SK-N-SH (cell line): Measurements from ENCODE around the gene WDR74. TPM values are rescaled to one million over a fixed set of nuclear protein-coding genes. Genes with fewer than 3 reads are reported as not detected.

ENCODE experiments used
- CTCF ChIA-PET: fragments of 300-600, 350-600 bp; formaldehyde crosslinking; extraction: SDS; loops from one replicate; lab custom pipeline; 2021; lab: Yijun Ruan, JAX
- POLR2A ChIA-PET: fragments of 350-600 bp; sonication (Branson Sonifier 250); formaldehyde crosslinking; extraction: SDS; loops from one replicate; lab custom pipeline; 2020; ENCODE audit warnings: antibody characterized with exemption, inconsistent platforms; lab: Yijun Ruan, JAX
- DNase-seq: peaks from one replicate; pipeline ENCODE4 v3.0.0; 2012
- H2AFZ ChIP-seq: fragments of 200-600 bp; sonication (generic); 2 replicates; pipeline ENCODE4 v1.8.1; 2016; ENCODE audit warnings: antibody characterized with exemption, mild to moderate bottlenecking, low read depth
- H3F3A ChIP-seq: fragments of 200-600 bp; sonication (generic); replicated peaks from 2 replicates; pipeline ENCODE3; 2016; ENCODE audit warnings: antibody characterized with exemption, mild to moderate bottlenecking; ENCODE audit not compliant: insufficient read depth
- H3K27ac ChIP-seq, 2 experiments: fragments of 200-500 bp in 1 of 2; fragments of 200-600 bp in 1 of 2; sonication (Bioruptor generic) in 1 of 2; sonication (generic), shearing (Covaris generic) in 1 of 2; 2 replicates each; pipeline versions ENCODE4 v1.5.1 to v1.6.1; 2014 to 2016; ENCODE audit warnings: low read depth in 2 of 2, inconsistent platforms in 1 of 2, low read length in 1 of 2, mild to moderate bottlenecking in 1 of 2, mixed read lengths in 1 of 2
- H3K27me3 ChIP-seq: fragments of 200-600 bp; sonication (generic), shearing (Covaris generic); 2 replicates; pipeline ENCODE4 v1.6.1; 2016; ENCODE audit warnings: mixed run types; ENCODE audit not compliant: insufficient read depth
- H3K36me3 ChIP-seq, 2 experiments: fragments of 200-500 bp in 1 of 2; fragments of 200-600 bp in 1 of 2; sonication (Bioruptor generic) in 1 of 2; sonication (generic) in 1 of 2; replicated peaks in 1 of 2; 2 replicates each; pipeline versions ENCODE3 to v1.5.1; 2014 to 2016; ENCODE audit warnings: low read length in 1 of 2, mild to moderate bottlenecking in 1 of 2; ENCODE audit not compliant: insufficient read depth in 2 of 2, control insufficient read depth in 1 of 2
- H3K4me1 ChIP-seq, 2 experiments: fragments of 200-500 bp in 1 of 2; fragments of 200-600 bp in 1 of 2; sonication (Bioruptor generic) in 1 of 2; sonication (generic), shearing (Covaris generic) in 1 of 2; 2 replicates each; pipeline versions ENCODE4 v1.5.1 to v1.6.1; 2014 to 2016; ENCODE audit warnings: low read depth in 1 of 2, low read length in 1 of 2, mixed run types in 1 of 2; ENCODE audit not compliant: insufficient read depth in 2 of 2, control insufficient read depth in 1 of 2
- H3K4me2 ChIP-seq: fragments of 200-600 bp; sonication (generic), shearing (Covaris generic); 2 replicates; pipeline ENCODE4 v1.6.1; 2017; ENCODE audit warnings: mixed run types
- H3K4me3 ChIP-seq, 2 experiments: fragments of 200-500 bp in 1 of 2; fragments of 200-600 bp in 1 of 2; sonication (Bioruptor generic) in 1 of 2; sonication (generic), shearing (Covaris generic) in 1 of 2; 2 replicates each; pipeline versions ENCODE4 v1.5.1 to v1.8.1; 2014 to 2016; ENCODE audit warnings: low read depth in 2 of 2, inconsistent platforms in 1 of 2, low read length in 1 of 2, mild to moderate bottlenecking in 1 of 2, mixed read lengths in 1 of 2, moderate library complexity in 1 of 2
- H3K79me2 ChIP-seq: fragments of 200-600 bp; sonication (generic); 2 replicates; pipeline ENCODE4 v1.8.1; 2017; ENCODE audit warnings: mild to moderate bottlenecking; ENCODE audit not compliant: insufficient read depth
- H3K9ac ChIP-seq: fragments of 200-600 bp; sonication (generic); 2 replicates; pipeline ENCODE4 v1.6.1; 2017; ENCODE audit warnings: mixed run types
- H3K9me2 ChIP-seq: fragments of 200-600 bp; sonication (generic); 2 replicates; pipeline ENCODE4 v1.6.1; 2017; ENCODE audit warnings: mixed run types
- H3K9me3 ChIP-seq: fragments of 200-600 bp; sonication (generic); 2 replicates; pipeline ENCODE4 v1.6.1; 2017; ENCODE audit warnings: mixed run types, mild to moderate bottlenecking, moderate library complexity
- H4K20me1 ChIP-seq: fragments of 200-600 bp; sonication (generic); 2 replicates; pipeline ENCODE4 v1.6.1; 2017; ENCODE audit warnings: mild to moderate bottlenecking, mixed run types; ENCODE audit not compliant: insufficient read depth
- ELF1 ChIP-seq: IDR thresholded peaks from 2 replicates; pipeline ENCODE4 v1.4.0; 2012
- EZH2phosphoT487 ChIP-seq: fragments of 200-600 bp; sonication (generic); IDR thresholded peaks from 2 replicates; pipeline ENCODE4 v1.6.1; 2017; ENCODE audit warnings: low read depth, mixed run types, mild to moderate bottlenecking, antibody characterized with exemption, moderate library complexity, borderline replicate concordance
- FOXM1 ChIP-seq: IDR thresholded peaks from 2 replicates; pipeline ENCODE4 v1.4.0; 2012; ENCODE audit warnings: low read depth, mild to moderate bottlenecking
- GABPA ChIP-seq: IDR thresholded peaks from 2 replicates; pipeline ENCODE4 v1.4.0; 2012; ENCODE audit warnings: low read depth, mild to moderate bottlenecking
- IRF3 ChIP-seq: fragments of 150-350 bp; IDR thresholded peaks from 2 replicates; pipeline ENCODE4 v1.6.1; 2016; ENCODE audit warnings: mild to moderate bottlenecking, low read depth, low read length
- JUND ChIP-seq: IDR thresholded peaks from 2 replicates; pipeline ENCODE4 v1.4.0; 2012
- MAX ChIP-seq: IDR thresholded peaks from 2 replicates; pipeline ENCODE4 v1.4.0; 2012; ENCODE audit warnings: low read depth
- MEF2A ChIP-seq: IDR thresholded peaks from 2 replicates; pipeline ENCODE4 v1.4.0; 2012; ENCODE audit warnings: low read depth, borderline replicate concordance
- MXI1 ChIP-seq: IDR thresholded peaks from 2 replicates; pipeline ENCODE4 v1.6.1; 2012; ENCODE audit warnings: mild to moderate bottlenecking, low read depth, low read length, improper control_type of control experiment
- NFIC ChIP-seq: IDR thresholded peaks from 2 replicates; pipeline ENCODE4 v1.4.0; 2012; ENCODE audit warnings: borderline replicate concordance
- POLR2AphosphoS5 ChIP-seq: IDR thresholded peaks from 2 replicates; pipeline ENCODE4 v1.6.1; 2012; ENCODE audit warnings: low read depth, low read length
- REST ChIP-seq: IDR thresholded peaks from 2 replicates; pipeline ENCODE4 v1.6.1; 2012; ENCODE audit warnings: mild to moderate bottlenecking, low read depth, low read length, moderate library complexity
- RFX5 ChIP-seq: IDR thresholded peaks from 2 replicates; pipeline ENCODE4 v1.6.1; 2012; ENCODE audit warnings: mild to moderate bottlenecking, improper control_type of control experiment, low read length
- RXRA ChIP-seq: IDR thresholded peaks from 2 replicates; pipeline ENCODE4 v1.4.0; 2012; ENCODE audit warnings: low read depth, mild to moderate bottlenecking, borderline replicate concordance
- TEAD4 ChIP-seq: IDR thresholded peaks from 2 replicates; pipeline ENCODE4 v1.4.0; 2012; ENCODE audit warnings: mild to moderate bottlenecking, borderline replicate concordance; ENCODE audit not compliant: insufficient read depth
- USF2 ChIP-seq: fragments of 150-350 bp; IDR thresholded peaks from 2 replicates; pipeline ENCODE4 v1.6.1; 2017; ENCODE audit warnings: antibody characterized with exemption, low read length, low read depth, borderline replicate concordance
- YY1 ChIP-seq: IDR thresholded peaks from 2 replicates; pipeline ENCODE4 v1.4.0; 2012; ENCODE audit warnings: low read depth, mild to moderate bottlenecking
- WGBS: methylation state at CpG from one replicate; pipeline ENCODE4 v1.1.6; 2017; ENCODE audit warnings: low lambda C conversion rate; 5-methylcytosine and 5-hydroxymethylcytosine counted together
- polyA plus RNA-seq, 3 experiments: library from polyadenylated mRNA; depleted of rRNA; stranded (reverse); fragments of >200 nt; gene quantifications; 2 replicates each; pipeline ENCODE4 v1.2.3, GENCODE V29; 2012
- TF ChIP-seq, protein P1 (sequence below): fragments of 200-600 bp; sonication (generic); IDR thresholded peaks from 2 replicates; pipeline ENCODE4 v1.6.1; 2017; ENCODE audit warnings: antibody characterized with exemption, mild to moderate bottlenecking, moderate library complexity
- TF ChIP-seq, protein P2 (sequence below): IDR thresholded peaks from 2 replicates; pipeline ENCODE4 v1.4.0; 2012; ENCODE audit warnings: low read depth, borderline replicate concordance

The WDR74 gene
- polyA plus RNA-seq, 1 of the 3 experiments (the other 2 are of a cell fraction), result 132 TPM

DNA sequence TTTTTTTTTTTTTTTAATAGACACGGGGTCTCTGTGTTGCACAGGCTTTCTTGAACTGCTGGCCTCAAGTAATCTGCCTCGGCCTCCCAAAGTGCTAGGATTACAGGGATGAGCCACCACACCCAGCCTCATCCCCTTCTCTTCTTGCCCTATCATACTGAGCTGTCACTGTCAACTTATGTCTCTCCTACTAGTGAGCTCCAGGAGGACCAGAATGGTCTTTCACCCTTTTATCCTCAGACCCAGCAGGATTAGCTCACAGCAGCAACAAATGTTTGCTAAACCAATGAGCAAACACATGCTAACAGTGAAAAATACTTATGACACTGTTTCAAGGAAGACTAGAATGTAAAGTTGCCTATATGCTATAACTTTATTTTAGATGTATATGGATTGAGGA lies 27.7 kb downstream of the WDR74 start:
- Histone ChIP-seq H2AFZ (no peak overlapping the region), H3F3A (peaks cover 25% of the 10 kb centered on the region), H3K27me3 (no peaks in the 10 kb centered on the region), H3K27ac (no peak overlapping the region), H3K9me3 (no peaks in the 10 kb centered on the region), H3K79me2 (no peaks in the 10 kb centered on the region), H3K4me2 (no peak overlapping the region), H3K9me2 (no peaks in the 10 kb centered on the region), H3K9ac (no peak overlapping the region), H3K4me3 (no peak overlapping the region), H4K20me1 (no peaks in the 10 kb centered on the region), H3K36me3 (peaks cover 0 to 12% of the 10 kb centered on the region in 2 experiments), H3K4me1 (no peaks in the 10 kb centered on the region; a peak in 1 of 4 replicates)
- 57% methylated on average over 2 of the region's 2 CpGs for WGBS
- no peak for DNase-seq
- CTCF ChIA-PET, result interaction anchor here (0.8 to 2.1 kb wide), 2 partner anchors 21 to 25 kb away, joined by 3 to 6 read pairs; partner anchors contain the start of gene TEX54
- no peak for TF ChIP-seq RFX5
- no peak for TF ChIP-seq RXRA
- TF ChIP-seq TEAD4, result no peak
- TF ChIP-seq MEF2A, result no peak
- TF ChIP-seq REST, result no peak
- no peak for TF ChIP-seq FOXM1
- no peak for TF ChIP-seq IRF3
- no peak for TF ChIP-seq MAX
- TF ChIP-seq, protein P1, sequence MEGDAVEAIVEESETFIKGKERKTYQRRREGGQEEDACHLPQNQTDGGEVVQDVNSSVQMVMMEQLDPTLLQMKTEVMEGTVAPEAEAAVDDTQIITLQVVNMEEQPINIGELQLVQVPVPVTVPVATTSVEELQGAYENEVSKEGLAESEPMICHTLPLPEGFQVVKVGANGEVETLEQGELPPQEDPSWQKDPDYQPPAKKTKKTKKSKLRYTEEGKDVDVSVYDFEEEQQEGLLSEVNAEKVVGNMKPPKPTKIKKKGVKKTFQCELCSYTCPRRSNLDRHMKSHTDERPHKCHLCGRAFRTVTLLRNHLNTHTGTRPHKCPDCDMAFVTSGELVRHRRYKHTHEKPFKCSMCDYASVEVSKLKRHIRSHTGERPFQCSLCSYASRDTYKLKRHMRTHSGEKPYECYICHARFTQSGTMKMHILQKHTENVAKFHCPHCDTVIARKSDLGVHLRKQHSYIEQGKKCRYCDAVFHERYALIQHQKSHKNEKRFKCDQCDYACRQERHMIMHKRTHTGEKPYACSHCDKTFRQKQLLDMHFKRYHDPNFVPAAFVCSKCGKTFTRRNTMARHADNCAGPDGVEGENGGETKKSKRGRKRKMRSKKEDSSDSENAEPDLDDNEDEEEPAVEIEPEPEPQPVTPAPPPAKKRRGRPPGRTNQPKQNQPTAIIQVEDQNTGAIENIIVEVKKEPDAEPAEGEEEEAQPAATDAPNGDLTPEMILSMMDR, result no peak
- TF ChIP-seq EZH2phosphoT487, result no peak
- no peak for TF ChIP-seq USF2
- TF ChIP-seq JUND, result no peak
- TF ChIP-seq NFIC, result no peak
- TF ChIP-seq, protein P2, sequence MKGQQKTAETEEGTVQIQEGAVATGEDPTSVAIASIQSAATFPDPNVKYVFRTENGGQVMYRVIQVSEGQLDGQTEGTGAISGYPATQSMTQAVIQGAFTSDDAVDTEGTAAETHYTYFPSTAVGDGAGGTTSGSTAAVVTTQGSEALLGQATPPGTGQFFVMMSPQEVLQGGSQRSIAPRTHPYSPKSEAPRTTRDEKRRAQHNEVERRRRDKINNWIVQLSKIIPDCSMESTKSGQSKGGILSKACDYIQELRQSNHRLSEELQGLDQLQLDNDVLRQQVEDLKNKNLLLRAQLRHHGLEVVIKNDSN, result no peak
- TF ChIP-seq MXI1, result no peak
- no peak for TF ChIP-seq YY1
- no peak for TF ChIP-seq GABPA
- TF ChIP-seq POLR2AphosphoS5, result no peak
- TF ChIP-seq ELF1, result no peak
- POLR2A ChIA-PET, result no interaction called here
